Measurements from ENCODE around the gene TESK2. TPM values are rescaled to one million over a fixed set of nuclear protein-coding genes. Genes with fewer than 3 reads are reported as not detected.
"Not testable (repeated sequence)": the region's sequence is repeated elsewhere in the genome, so short reads cannot be mapped to it uniquely, and the experiment has no call there.

Gene TESK2
- total and polyA plus RNA-seq, 5 donors, result 1.6 to 4.7 (median 4.2) TPM

GRCh38 chr1:45375104-45376090, 115.6 kb downstream of the TESK2 start:
- Histone ChIP-seq H3K27me3 (ENCODE audit: control insufficient read depth, insufficient read depth) (no peaks in the 10 kb centered on the region), H3K9me3 (ENCODE audit: control insufficient read depth, low read length) (no peaks in the 10 kb centered on the region), H3K4me1 (ENCODE audit: control insufficient read depth, insufficient read depth, low read length) (peaks cover 4% of the 10 kb centered on the region), H3K27ac (ENCODE audit: low read length) (peak overlapping the region; percentile 27), H3K4me3 (ENCODE audit: low read length) (no peak overlapping the region)
- ATAC-seq, result no peak
- no peak for DNase-seq
- WGBS, result 57% methylated on average over 3 of the region's 3 CpGs
- intact Hi-C loops (cut with DNase I), result no loop called here

GRCh38 chr1:45373573-45373972, 117.4 kb downstream of the TESK2 start:
- no peak overlapping the region for H3K27ac ChIP-seq (ENCODE audit: low read length)
- peak in 1 of 2 donors; percentile 31 for ATAC-seq

GRCh38 chr1:45370575-45370974, 120.4 kb downstream of the TESK2 start:
- ATAC-seq, result no peak
- Histone ChIP-seq H3K4me1 (ENCODE audit: control insufficient read depth, insufficient read depth, low read length) (peaks cover 4% of the 10 kb centered on the region), H3K27me3 (ENCODE audit: control insufficient read depth, insufficient read depth) (no peaks in the 10 kb centered on the region), H3K27ac (ENCODE audit: low read length) (no peak overlapping the region), H3K9me3 (ENCODE audit: control insufficient read depth, low read length) (no peaks in the 10 kb centered on the region), H3K4me3 (ENCODE audit: low read length) (no peak overlapping the region)
- intact Hi-C loops (cut with DNase I), result no loop called here
- no peak for DNase-seq

More at GRCh38 chr1:45373573-45373972, 117.4 kb downstream of the TESK2 start:
- Histone ChIP-seq H3K9me3 (ENCODE audit: control insufficient read depth, low read length) (no peaks in the 10 kb centered on the region), H3K4me1 (ENCODE audit: control insufficient read depth, insufficient read depth, low read length) (peaks cover 4% of the 10 kb centered on the region), H3K4me3 (ENCODE audit: low read length) (no peak overlapping the region), H3K27me3 (ENCODE audit: control insufficient read depth, insufficient read depth) (no peaks in the 10 kb centered on the region)
- intact Hi-C loops (cut with DNase I), result no loop called here
- no peak for DNase-seq

- Histone ChIP-seq H3K27ac (ENCODE audit: low read length) (no peak overlapping the region), H3K27me3 (ENCODE audit: control insufficient read depth, insufficient read depth) (no peaks in the 10 kb centered on the region), H3K9me3 (ENCODE audit: control insufficient read depth, low read length) (no peaks in the 10 kb centered on the region), H3K4me3 (ENCODE audit: low read length) (no peak overlapping the region), H3K4me1 (ENCODE audit: control insufficient read depth, insufficient read depth, low read length) (peaks cover 1% of the 10 kb centered on the region)
- no peak for ATAC-seq
- DNase-seq, result no peak
- WGBS, result 86% methylated on average over 6 of the region's 6 CpGs
- intact Hi-C loops (cut with DNase I), result no loop called here
Measured at GRCh38 chr1:45365051-45365450, 125.9 kb downstream of the TESK2 start.

GRCh38 chr1:45364294-45364693, 126.7 kb downstream of the TESK2 start:
- DNase-seq (no peak), ATAC-seq (no peak)
- Histone ChIP-seq H3K4me3 (ENCODE audit: low read length) (no peak overlapping the region), H3K9me3 (ENCODE audit: control insufficient read depth, low read length) (no peaks in the 10 kb centered on the region), H3K4me1 (ENCODE audit: control insufficient read depth, insufficient read depth, low read length) (peaks cover 1% of the 10 kb centered on the region), H3K27me3 (ENCODE audit: control insufficient read depth, insufficient read depth) (no peaks in the 10 kb centered on the region), H3K27ac (ENCODE audit: low read length) (no peak overlapping the region)
- WGBS, result 85% methylated on average over 2 of the region's 2 CpGs
- intact Hi-C loops (cut with DNase I), result loop anchor here in 1 of 4 donors (5.0 kb wide), 1 partner anchor 208 kb away; no protein-coding TSS in a partner anchor

- Histone ChIP-seq H3K27ac (ENCODE audit: low read length) (peak overlapping the region; percentile 80), H3K4me3 (ENCODE audit: low read length) (peak overlapping the region; percentile 7)
- H3K27me3 ChIP-seq (ENCODE audit: control insufficient read depth, insufficient read depth); H3K9me3 ChIP-seq (ENCODE audit: control insufficient read depth, low read length); H3K4me1 ChIP-seq (ENCODE audit: control insufficient read depth, insufficient read depth, low read length): not testable (repeated sequence)
- intact Hi-C loops (cut with DNase I), result loop anchor here (2.0 to 5.0 kb wide), 3 partner anchors 130 to 211 kb away; partner anchors contain the start of gene TESK2 (in 2 of the 4)
- ATAC-seq, result peak; percentile 93 to 94
- WGBS, result 27% methylated on average over 7 of the region's 7 CpGs
- DNase-seq, result peak in 2 of 3 donors; percentile 47 to 70
Measured at GRCh38 chr1:45360981-45361380, 130.0 kb downstream of the TESK2 start.

- ATAC-seq, result peak; percentile 76 to 82
- intact Hi-C loops (cut with DNase I), result loop anchor here (2.0 to 10.0 kb wide), 7 partner anchors 131 to 215 kb away; partner anchors contain the start of gene TESK2 (in 3 of the 4)
- WGBS, result 11% methylated on average over 7 of the region's 7 CpGs
- no peaks in the 10 kb centered on the region for H3K27me3 ChIP-seq (ENCODE audit: control insufficient read depth, insufficient read depth)
- DNase-seq, result peak; percentile 63 to 84 (median 74)
- peak overlapping the region; percentile 80 for H3K27ac ChIP-seq (ENCODE audit: low read length)
- no peaks in the 10 kb centered on the region for H3K9me3 ChIP-seq (ENCODE audit: control insufficient read depth, low read length)
- peaks cover 1% of the 10 kb centered on the region for H3K4me1 ChIP-seq (ENCODE audit: control insufficient read depth, insufficient read depth, low read length)
- H3K4me3 ChIP-seq (ENCODE audit: low read length), result no peak overlapping the region
Measured at GRCh38 chr1:45359882-45360513, 131.0 kb downstream of the TESK2 start.

GRCh38 chr1:45356186-45356585, 134.8 kb downstream of the TESK2 start:
- ATAC-seq, result no peak
- intact Hi-C loops (cut with DNase I), result loop anchor here in 3 of 4 donors (5.0 to 10.0 kb wide), 3 partner anchors 136 to 219 kb away; partner anchors contain the start of gene TESK2 (in 1 of the 3)
- WGBS, result 86% methylated on average over 4 of the region's 4 CpGs
- DNase-seq, result no peak
- Histone ChIP-seq H3K27ac (ENCODE audit: low read length) (no peak overlapping the region), H3K4me1 (ENCODE audit: control insufficient read depth, insufficient read depth, low read length) (peaks cover 1% of the 10 kb centered on the region), H3K27me3 (ENCODE audit: control insufficient read depth, insufficient read depth) (no peaks in the 10 kb centered on the region), H3K4me3 (ENCODE audit: low read length) (no peak overlapping the region), H3K9me3 (ENCODE audit: control insufficient read depth, low read length) (no peaks in the 10 kb centered on the region)

GRCh38 chr1:45355683-45356082, 135.3 kb downstream of the TESK2 start:
- H3K27me3 ChIP-seq (ENCODE audit: control insufficient read depth, insufficient read depth), result no peaks in the 10 kb centered on the region
- intact Hi-C loops (cut with DNase I), result loop anchor here in 3 of 4 donors (5.0 to 10.0 kb wide), 3 partner anchors 137 to 219 kb away; partner anchors contain the start of gene TESK2 (in 1 of the 3)
- H3K4me3 ChIP-seq (ENCODE audit: low read length), result no peak overlapping the region
- no peaks in the 10 kb centered on the region for H3K9me3 ChIP-seq (ENCODE audit: control insufficient read depth, low read length)
- no peak for ATAC-seq
- 43% methylated on average over 2 of the region's 2 CpGs for WGBS
- H3K4me1 ChIP-seq (ENCODE audit: control insufficient read depth, insufficient read depth, low read length), result no peaks in the 10 kb centered on the region
- DNase-seq, result no peak
- H3K27ac ChIP-seq (ENCODE audit: low read length), result no peak overlapping the region

GRCh38 chr1:45354838-45355237, 136.1 kb downstream of the TESK2 start:
- H3K27ac ChIP-seq (ENCODE audit: low read length), result no peak overlapping the region
- no peaks in the 10 kb centered on the region for H3K4me1 ChIP-seq (ENCODE audit: control insufficient read depth, insufficient read depth, low read length)
- no peaks in the 10 kb centered on the region for H3K9me3 ChIP-seq (ENCODE audit: control insufficient read depth, low read length)
- DNase-seq, result no peak
- intact Hi-C loops (cut with DNase I), result loop anchor here in 3 of 4 donors (5.0 to 10.0 kb wide), 3 partner anchors 137 to 220 kb away; partner anchors contain the start of gene TESK2 (in 1 of the 3)
- H3K4me3 ChIP-seq (ENCODE audit: low read length), result no peak overlapping the region
- WGBS, result 99% methylated on average over 4 of the region's 4 CpGs
- no peaks in the 10 kb centered on the region for H3K27me3 ChIP-seq (ENCODE audit: control insufficient read depth, insufficient read depth)
- no peak for ATAC-seq
